Endothelial cell of umbilical vein (primary cell): ENCODE results near the gene TEX48. TPM values are rescaled to one million over a fixed set of nuclear protein-coding genes. Genes with fewer than 3 reads are reported as not detected.

Experiments used
- BruUV-seq: library from RNA; stranded (reverse); fragments of 400-500 nt; replicated peaks from 2 replicates; lab custom pipeline; 2021; lab: Mats Ljungman, UMichigan
- CTCF ChIA-PET: fragments of 300-600, 350-600 bp; sonication (Branson Sonifier 250); formaldehyde crosslinking; loops from one replicate; lab custom pipeline; 2021; ENCODE audit warnings: antibody characterized with exemption, inconsistent platforms; lab: Charles Lee
- POLR2A ChIA-PET: fragments of 300-600, 350-600 bp; sonication (Branson Sonifier 250); formaldehyde crosslinking; loops from one replicate; lab custom pipeline; 2021; ENCODE audit warnings: antibody characterized with exemption, inconsistent platforms; lab: Charles Lee
- DNase-seq: peaks from one replicate; pipeline ENCODE4 v3.0.0-alpha.2; 2011; ENCODE audit warnings: low read depth, low spot score
- FAIRE-seq: peaks from 2 replicates; lab custom pipeline; 2011; peaks lifted over from hg19 to GRCh38; lab: Jason Lieb, UNC
- H2AFZ ChIP-seq: 2 replicates; pipeline ENCODE4 v1.6.0; 2012; ENCODE audit warnings: low read depth, low read length, control low read depth, inconsistent platforms
- H3K27ac ChIP-seq: 2 replicates; pipeline ENCODE4 v1.5.1; 2011; ENCODE audit warnings: low read depth, mild to moderate bottlenecking, control low read depth, low read length, moderate library complexity; ENCODE audit not compliant: insufficient read depth
- H3K27me3 ChIP-seq, 2 experiments: 2 replicates each; pipeline versions ENCODE4 v1.6.0 to v1.6.1; 2011; ENCODE audit warnings: low read length in 2 of 2, mixed read lengths in 1 of 2; ENCODE audit not compliant: control insufficient read depth in 2 of 2, insufficient read depth in 2 of 2
- H3K36me3 ChIP-seq, 2 experiments: 2 replicates in 1 of 2; 3 replicates in 1 of 2; pipeline ENCODE4 v1.5.1; 2011; ENCODE audit warnings: low read length in 2 of 2, mild to moderate bottlenecking in 1 of 2, moderate library complexity in 1 of 2; ENCODE audit not compliant: control insufficient read depth in 2 of 2, insufficient read depth in 2 of 2; ENCODE audit errors: extremely low read depth in 1 of 2
- H3K4me1 ChIP-seq: 3 replicates; pipeline ENCODE4 v1.5.1; 2011; ENCODE audit warnings: mild to moderate bottlenecking, low read length; ENCODE audit not compliant: control insufficient read depth, insufficient read depth; ENCODE audit errors: extremely low read depth
- H3K4me2 ChIP-seq: 2 replicates; pipeline ENCODE4 v1.6.1; 2011; ENCODE audit warnings: low read length, control low read depth, mixed read lengths; ENCODE audit not compliant: insufficient read depth
- H3K4me3 ChIP-seq, 3 experiments: fragments of 200-600 bp in 1 of 3; sonication (generic), shearing (Covaris generic) in 1 of 3; replicated peaks in 1 of 3; 2 replicates each; pipeline ENCODE4 v1.5.1; 2011 to 2016; ENCODE audit warnings: control low read depth in 3 of 3, low read length in 3 of 3, mild to moderate bottlenecking in 2 of 3, inconsistent platforms in 1 of 3, low read depth in 1 of 3, moderate library complexity in 1 of 3; ENCODE audit not compliant: insufficient read depth in 1 of 3
- H3K79me2 ChIP-seq: 2 replicates; pipeline ENCODE4 v1.6.0; 2012; ENCODE audit warnings: low read length, inconsistent platforms; ENCODE audit not compliant: control insufficient read depth, insufficient read depth
- H3K9ac ChIP-seq: replicated peaks from 2 replicates; pipeline ENCODE3; 2011; ENCODE audit warnings: low read length, control low read depth; ENCODE audit not compliant: insufficient read depth; ENCODE audit errors: extremely low read depth
- H3K9me1 ChIP-seq: replicated peaks from 3 replicates; pipeline ENCODE4 v1.6.0; 2011; ENCODE audit warnings: mild to moderate bottlenecking, low read length; ENCODE audit not compliant: control insufficient read depth, insufficient read depth; ENCODE audit errors: extremely low read depth
- H3K9me3 ChIP-seq: replicated peaks from 2 replicates; pipeline ENCODE4 v1.5.1; 2012; ENCODE audit warnings: low read length, inconsistent platforms; ENCODE audit not compliant: control insufficient read depth, insufficient read depth
- H4K20me1 ChIP-seq: replicated peaks from 2 replicates; pipeline ENCODE3; 2011; ENCODE audit warnings: mild to moderate bottlenecking, low read length; ENCODE audit not compliant: control insufficient read depth, insufficient read depth; ENCODE audit errors: extremely low read depth
- EZH2 ChIP-seq: IDR thresholded peaks from 2 replicates; pipeline ENCODE4 v1.6.1; 2012; ENCODE audit warnings: borderline replicate concordance, low read depth, mild to moderate bottlenecking, moderate library complexity, low read length, inconsistent platforms; ENCODE audit not compliant: severe bottlenecking
- FOS ChIP-seq: IDR thresholded peaks from 2 replicates; pipeline ENCODE4 v1.6.1; 2011; ENCODE audit warnings: mild to moderate bottlenecking, low read length, moderate library complexity, borderline replicate concordance; ENCODE audit not compliant: insufficient read depth
- GATA2 ChIP-seq: IDR thresholded peaks from 2 replicates; pipeline ENCODE4 v1.7.0; 2011; ENCODE audit warnings: low read depth, mild to moderate bottlenecking, moderate library complexity, mixed read lengths, low read length; ENCODE audit not compliant: insufficient read length, insufficient read depth
- JUN ChIP-seq: IDR thresholded peaks from 2 replicates; pipeline ENCODE4 v1.6.1; 2011; ENCODE audit warnings: borderline replicate concordance, low read depth; ENCODE audit not compliant: insufficient read length, insufficient read depth
- MYC ChIP-seq: IDR thresholded peaks from one replicate; pipeline ENCODE4 v1.6.1; 2011; ENCODE audit warnings: mild to moderate bottlenecking, low read depth, low read length
- POLR2A ChIP-seq: IDR thresholded peaks from 2 replicates; pipeline ENCODE4 v1.6.1; 2012; ENCODE audit warnings: low read depth, mild to moderate bottlenecking, control low read depth, low read length
- POLR2AphosphoS5 ChIP-seq: IDR thresholded peaks from 2 replicates; pipeline ENCODE4 v1.6.1; 2012; ENCODE audit warnings: low read depth, mild to moderate bottlenecking, control low read depth, low read length, moderate library complexity; ENCODE audit not compliant: insufficient read depth
- dilution Hi-C: fragments of 300-500 bp; cut with MboI; formaldehyde crosslinking; loops from one replicate; pipeline ENCODE4 v1.15.0; 2019; ENCODE audit warnings: low sequenced_read_pairs; ENCODE audit not compliant: extremely low pct_ligation_motif_present
- intact Hi-C: fragments of 100-400 bp; cut with micrococcal nuclease; formaldehyde crosslinking; loops from one replicate; pipeline ENCODE4 v1.10.0; 2022
- polyA plus RNA-seq, 4 experiments: library from polyadenylated mRNA; depleted of rRNA in 3 of 4; stranded (reverse) in 3 of 4; unstranded in 1 of 4; fragments of >200 nt; gene quantifications; 2 replicates each; pipeline versions ENCODE4 v1.2.1 to v1.2.3, GENCODE V29; 2011 to 2012; ENCODE audit warnings: missing spikeins in 1 of 4
- total RNA-seq: library from RNA; stranded (reverse); gene quantifications from 2 replicates; pipeline ENCODE4 v1.2.3, GENCODE V29; 2021
- TF ChIP-seq, protein P1 (sequence below): IDR thresholded peaks from 2 replicates; pipeline ENCODE4 v1.6.1; 2011; ENCODE audit not compliant: insufficient read depth, insufficient read length
- TF ChIP-seq, protein P2 (sequence below), 2 donors: IDR thresholded peaks; 1 replicate in 1 of 2; 2 replicates in 1 of 2; pipeline ENCODE4 v1.5.1; 2011; ENCODE audit warnings: low read length in 2 of 2, mild to moderate bottlenecking in 2 of 2, moderate library complexity in 2 of 2, control low read depth in 1 of 2, inconsistent platforms in 1 of 2, low read depth in 1 of 2; ENCODE audit not compliant: insufficient read depth in 1 of 2; ENCODE audit errors: extremely low read depth in 1 of 2

TEX48 gene
- total and polyA plus RNA-seq, 2 donors (not counting 3 experiments of a cell fraction or from before 2014, with no cell fraction given), result not detected

DNA sequence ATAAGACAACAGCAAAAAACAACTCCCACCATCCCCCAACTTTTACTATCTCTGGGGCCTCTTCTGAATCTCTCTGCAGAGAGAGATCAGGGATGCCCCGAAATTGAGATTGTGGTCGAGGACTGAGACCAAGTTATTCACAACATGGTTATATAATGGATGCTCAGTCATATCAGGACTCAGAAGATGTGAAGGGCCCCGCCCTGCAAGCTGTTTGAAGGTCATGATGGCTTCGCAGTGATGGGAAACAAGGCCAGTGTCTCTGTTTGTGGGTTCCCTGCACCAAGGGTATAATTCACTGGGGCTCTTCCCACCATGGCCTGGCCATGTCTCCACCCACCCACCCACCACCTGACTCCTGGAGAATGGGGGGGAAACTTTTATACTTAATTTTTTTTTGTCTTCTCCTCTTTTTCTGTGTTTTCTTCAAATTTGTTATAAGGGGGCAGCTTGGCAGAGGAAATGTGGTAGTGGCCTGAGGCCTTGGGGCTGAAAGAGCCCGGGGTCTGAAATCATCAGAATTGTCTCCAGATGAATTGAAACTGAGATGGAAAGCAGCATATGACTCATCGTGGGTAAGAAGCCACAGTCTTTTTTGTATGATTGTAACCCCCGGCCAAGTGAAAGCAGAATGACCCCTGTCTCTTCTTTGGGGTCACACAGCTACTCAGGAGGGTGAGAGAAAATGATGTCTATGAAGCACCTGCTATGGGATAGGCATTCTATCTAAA, 15.0 kb upstream of the TEX48 start:
- BruUV-seq, result no TSS peak
- no peak overlapping the region for H3K9ac ChIP-seq
- no peak overlapping the region for H3K27ac ChIP-seq
- no peaks in the 10 kb centered on the region for H4K20me1 ChIP-seq
- no peaks in the 10 kb centered on the region for H3K9me1 ChIP-seq
- no peak overlapping the region for H3K4me2 ChIP-seq
- H2AFZ ChIP-seq, result no peak overlapping the region
- ChIA-PET CTCF (no interaction called here), POLR2A (no interaction called here)
- H3K36me3 ChIP-seq, result no peaks in the 10 kb centered on the region
- no peaks in the 10 kb centered on the region for H3K4me1 ChIP-seq
- DNase-seq (no peak), FAIRE-seq (no peak)
- no peaks in the 10 kb centered on the region for H3K79me2 ChIP-seq
- TF ChIP-seq POLR2A (no peak), POLR2AphosphoS5 (no peak), FOS (peak; percentile 30)
- H3K27me3 ChIP-seq, result no peaks in the 10 kb centered on the region
- no peaks in the 10 kb centered on the region for H3K9me3 ChIP-seq
- dilution Hi-C loops, result no loop called here
- H3K4me3 ChIP-seq, result no peak overlapping the region
- intact Hi-C loops, result no loop called here

DNA sequence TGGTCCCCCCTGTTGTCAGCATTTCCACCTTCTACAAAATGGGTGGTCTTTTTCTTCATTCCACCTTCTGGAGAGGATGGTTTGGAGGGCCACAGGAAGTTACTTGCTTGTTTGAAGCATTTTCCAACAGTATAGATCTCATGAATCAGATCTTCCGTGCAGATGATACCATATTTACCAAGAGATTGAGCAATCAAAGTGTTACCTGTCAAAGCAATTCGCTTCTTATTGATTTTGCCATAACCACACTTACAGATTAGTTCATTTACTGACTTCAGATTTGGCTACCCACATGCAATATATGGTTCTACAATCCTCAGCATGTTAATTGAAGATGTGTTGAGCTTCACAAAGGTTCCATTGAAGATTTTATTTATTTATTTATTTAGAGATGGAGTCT, 14.0 kb upstream of the TEX48 start:
- Histone ChIP-seq H3K36me3 (no peaks in the 10 kb centered on the region), H3K27me3 (no peaks in the 10 kb centered on the region), H3K9me3 (no peaks in the 10 kb centered on the region), H4K20me1 (no peaks in the 10 kb centered on the region), H3K9me1 (no peaks in the 10 kb centered on the region), H3K27ac (no peak overlapping the region), H3K9ac (no peak overlapping the region), H3K4me2 (no peak overlapping the region), H2AFZ (no peak overlapping the region), H3K4me3 (no peak overlapping the region), H3K4me1 (peaks cover 5% of the 10 kb centered on the region), H3K79me2 (no peaks in the 10 kb centered on the region)
- intact Hi-C loops (no loop called here), dilution Hi-C loops (no loop called here)
- FAIRE-seq, result no peak
- POLR2A ChIA-PET, result no interaction called here
- no TSS peak for BruUV-seq
- CTCF ChIA-PET, result no interaction called here
- TF ChIP-seq POLR2AphosphoS5 (no peak), JUN (no peak), GATA2 (no peak), EZH2 (no peak), POLR2A (no peak), MYC (no peak), FOS (no peak)
- TF ChIP-seq, protein P1, sequence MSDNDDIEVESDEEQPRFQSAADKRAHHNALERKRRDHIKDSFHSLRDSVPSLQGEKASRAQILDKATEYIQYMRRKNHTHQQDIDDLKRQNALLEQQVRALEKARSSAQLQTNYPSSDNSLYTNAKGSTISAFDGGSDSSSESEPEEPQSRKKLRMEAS, result no peak
- TF ChIP-seq, protein P2, sequence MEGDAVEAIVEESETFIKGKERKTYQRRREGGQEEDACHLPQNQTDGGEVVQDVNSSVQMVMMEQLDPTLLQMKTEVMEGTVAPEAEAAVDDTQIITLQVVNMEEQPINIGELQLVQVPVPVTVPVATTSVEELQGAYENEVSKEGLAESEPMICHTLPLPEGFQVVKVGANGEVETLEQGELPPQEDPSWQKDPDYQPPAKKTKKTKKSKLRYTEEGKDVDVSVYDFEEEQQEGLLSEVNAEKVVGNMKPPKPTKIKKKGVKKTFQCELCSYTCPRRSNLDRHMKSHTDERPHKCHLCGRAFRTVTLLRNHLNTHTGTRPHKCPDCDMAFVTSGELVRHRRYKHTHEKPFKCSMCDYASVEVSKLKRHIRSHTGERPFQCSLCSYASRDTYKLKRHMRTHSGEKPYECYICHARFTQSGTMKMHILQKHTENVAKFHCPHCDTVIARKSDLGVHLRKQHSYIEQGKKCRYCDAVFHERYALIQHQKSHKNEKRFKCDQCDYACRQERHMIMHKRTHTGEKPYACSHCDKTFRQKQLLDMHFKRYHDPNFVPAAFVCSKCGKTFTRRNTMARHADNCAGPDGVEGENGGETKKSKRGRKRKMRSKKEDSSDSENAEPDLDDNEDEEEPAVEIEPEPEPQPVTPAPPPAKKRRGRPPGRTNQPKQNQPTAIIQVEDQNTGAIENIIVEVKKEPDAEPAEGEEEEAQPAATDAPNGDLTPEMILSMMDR (IDR thresholded peaks at IDR 0.05; ENCODE audit: extremely low read depth in 1 of 2, insufficient read depth in 1 of 2, low read depth in 1 of 2, low read length in 2 of 2), result no peak
- no peak for DNase-seq
